Stimulated activated memory B cell treated with anti-CD40 and anti-IgM and Interleukin-4, amounts not matched to agents 10 μg/mL and 1 μg/mL and 100 μg/mL, for 72 hours (primary cell): Measurements from ENCODE around the gene HIPK2.
"Not testable (repeated sequence)": the region's sequence is repeated elsewhere in the genome, so short reads cannot be mapped to it uniquely, and the experiment has no call there.

Experiments
- ATAC-seq: fragments of 150-1000 bp; cut with Tn5 transposase; 2 replicates; pipeline ENCODE4 v1.10.0; 2021
- H3K27ac Mint-ChIP-seq: one replicate; pipeline ENCODE4 v1.8.0; 2022; ENCODE audit warnings: mild to moderate bottlenecking, mixed read lengths
- H3K27me3 Mint-ChIP-seq: one replicate; pipeline ENCODE4 v1.8.0; 2022; ENCODE audit warnings: mixed read lengths
- H3K36me3 Mint-ChIP-seq: one replicate; pipeline ENCODE4 v1.8.0; 2022; ENCODE audit warnings: mixed read lengths
- H3K4me1 Mint-ChIP-seq: one replicate; pipeline ENCODE4 v1.8.0; 2022; ENCODE audit warnings: mixed read lengths
- H3K4me3 Mint-ChIP-seq: one replicate; pipeline ENCODE4 v1.8.0; 2022; ENCODE audit warnings: mild to moderate bottlenecking, moderate library complexity, mixed read lengths
- H3K9me3 Mint-ChIP-seq: one replicate; pipeline ENCODE4 v1.8.0; 2022; ENCODE audit warnings: mixed read lengths

The HIPK2 gene

GRCh38 chr7:139568813-139569490 lies 208.8 kb downstream of the HIPK2 start:
- H3K36me3 Mint-ChIP-seq, result peaks cover 41% of the 10 kb centered on the region

GRCh38 chr7:139568346-139568675 lies 209.5 kb downstream of the HIPK2 start:
- Mint-ChIP-seq H3K4me1 (no peaks in the 10 kb centered on the region), H3K4me3 (no peak overlapping the region), H3K36me3 (peaks cover 36% of the 10 kb centered on the region), H3K9me3 (no peaks in the 10 kb centered on the region), H3K27me3 (no peaks in the 10 kb centered on the region), H3K27ac (no peak overlapping the region)
- no peak for ATAC-seq

More at GRCh38 chr7:139568813-139569490, 208.8 kb downstream of the HIPK2 start:
- H3K4me3 Mint-ChIP-seq, result no peak overlapping the region
- no peak for ATAC-seq
- H3K27ac Mint-ChIP-seq, result no peak overlapping the region
- no peaks in the 10 kb centered on the region for H3K4me1 Mint-ChIP-seq
- no peaks in the 10 kb centered on the region for H3K9me3 Mint-ChIP-seq
- H3K27me3 Mint-ChIP-seq, result no peaks in the 10 kb centered on the region

- no peak overlapping the region for H3K4me3 Mint-ChIP-seq
- no peaks in the 10 kb centered on the region for H3K27me3 Mint-ChIP-seq
- H3K9me3 Mint-ChIP-seq, result no peaks in the 10 kb centered on the region
- H3K4me1 Mint-ChIP-seq, result no peaks in the 10 kb centered on the region
- peaks cover 36% of the 10 kb centered on the region for H3K36me3 Mint-ChIP-seq
- H3K27ac Mint-ChIP-seq, result no peak overlapping the region
- ATAC-seq, result no peak
These were observed 210.0 kb downstream of the HIPK2 start for GRCh38 chr7:139567647-139568345.

- H3K9me3 Mint-ChIP-seq, result no peaks in the 10 kb centered on the region
- H3K27ac Mint-ChIP-seq, result no peak overlapping the region
- no peaks in the 10 kb centered on the region for H3K27me3 Mint-ChIP-seq
- no peak for ATAC-seq
- H3K4me1 Mint-ChIP-seq, result no peaks in the 10 kb centered on the region
- H3K4me3 Mint-ChIP-seq, result no peak overlapping the region
- H3K36me3 Mint-ChIP-seq, result peaks cover 35% of the 10 kb centered on the region
These were observed 210.8 kb downstream of the HIPK2 start for GRCh38 chr7:139566736-139567646.

GRCh38 chr7:139566075-139566474 lies 211.7 kb downstream of the HIPK2 start:
- Mint-ChIP-seq H3K36me3 (peaks cover 27% of the 10 kb centered on the region), H3K4me3 (no peak overlapping the region), H3K9me3 (no peaks in the 10 kb centered on the region), H3K4me1 (no peaks in the 10 kb centered on the region), H3K27ac (no peak overlapping the region), H3K27me3 (no peaks in the 10 kb centered on the region)
- ATAC-seq, result no peak

- peaks cover 34% of the 10 kb centered on the region for H3K36me3 Mint-ChIP-seq
- no peak overlapping the region for H3K4me3 Mint-ChIP-seq
These were observed 213.9 kb downstream of the HIPK2 start for GRCh38 chr7:139563856-139564255.

GRCh38 chr7:139562961-139563565 lies 214.7 kb downstream of the HIPK2 start:
- peaks cover 13% of the 10 kb centered on the region for H3K27me3 Mint-ChIP-seq
- H3K27ac Mint-ChIP-seq, result no peak overlapping the region
- ATAC-seq, result no peak
- H3K4me3 Mint-ChIP-seq, result no peak overlapping the region
- no peaks in the 10 kb centered on the region for H3K4me1 Mint-ChIP-seq
- H3K36me3 Mint-ChIP-seq, result peaks cover 29% of the 10 kb centered on the region
- H3K9me3 Mint-ChIP-seq, result peaks cover 3% of the 10 kb centered on the region

More at GRCh38 chr7:139563856-139564255, 213.9 kb downstream of the HIPK2 start:
- peaks cover 3% of the 10 kb centered on the region for H3K9me3 Mint-ChIP-seq
- no peak for ATAC-seq
- H3K4me1 Mint-ChIP-seq, result no peaks in the 10 kb centered on the region
- no peak overlapping the region for H3K27ac Mint-ChIP-seq
- H3K27me3 Mint-ChIP-seq, result peaks cover 9% of the 10 kb centered on the region

GRCh38 chr7:139562491-139562890 lies 215.3 kb downstream of the HIPK2 start:
- H3K4me3 Mint-ChIP-seq, result no peak overlapping the region
- H3K36me3 Mint-ChIP-seq, result peaks cover 24% of the 10 kb centered on the region
- H3K4me1 Mint-ChIP-seq, result no peaks in the 10 kb centered on the region
- peaks cover 16% of the 10 kb centered on the region for H3K27me3 Mint-ChIP-seq
- no peak for ATAC-seq
- H3K27ac Mint-ChIP-seq, result no peak overlapping the region
- H3K9me3 Mint-ChIP-seq, result peaks cover 3% of the 10 kb centered on the region

- ATAC-seq, result no peak
- H3K36me3 Mint-ChIP-seq, result peaks cover 24% of the 10 kb centered on the region
These were observed 217.1 kb downstream of the HIPK2 start for GRCh38 chr7:139560678-139561077.

GRCh38 chr7:139560199-139560598 lies 217.6 kb downstream of the HIPK2 start:
- Mint-ChIP-seq H3K4me3 (no peak overlapping the region), H3K27me3 (peaks cover 22% of the 10 kb centered on the region), H3K4me1 (no peaks in the 10 kb centered on the region), H3K27ac (no peak overlapping the region), H3K36me3 (peaks cover 24% of the 10 kb centered on the region), H3K9me3 (peaks cover 3% of the 10 kb centered on the region)
- ATAC-seq, result no peak

More at GRCh38 chr7:139560678-139561077, 217.1 kb downstream of the HIPK2 start:
- H3K9me3 Mint-ChIP-seq, result peaks cover 3% of the 10 kb centered on the region
- no peak overlapping the region for H3K4me3 Mint-ChIP-seq
- H3K27me3 Mint-ChIP-seq, result peaks cover 22% of the 10 kb centered on the region
- no peak overlapping the region for H3K27ac Mint-ChIP-seq
- no peaks in the 10 kb centered on the region for H3K4me1 Mint-ChIP-seq

GRCh38 chr7:139559364-139560105 lies 218.3 kb downstream of the HIPK2 start:
- Mint-ChIP-seq H3K27ac (no peak overlapping the region), H3K36me3 (peaks cover 24% of the 10 kb centered on the region), H3K4me3 (no peak overlapping the region), H3K27me3 (peaks cover 22% of the 10 kb centered on the region), H3K4me1 (no peaks in the 10 kb centered on the region), H3K9me3 (peaks cover 3% of the 10 kb centered on the region)
- ATAC-seq, result no peak

- Mint-ChIP-seq H3K4me3 (no peak overlapping the region), H3K9me3 (peaks cover 3% of the 10 kb centered on the region), H3K27ac (no peak overlapping the region), H3K27me3 (peaks cover 35% of the 10 kb centered on the region), H3K36me3 (peaks cover 20% of the 10 kb centered on the region), H3K4me1 (no peaks in the 10 kb centered on the region)
- ATAC-seq, result no peak
These were observed 219.8 kb downstream of the HIPK2 start for GRCh38 chr7:139557857-139558581.

GRCh38 chr7:139553991-139554700 lies 223.7 kb downstream of the HIPK2 start:
- not testable (repeated sequence) for H3K27ac Mint-ChIP-seq, ATAC-seq, H3K9me3 Mint-ChIP-seq, H3K4me1 Mint-ChIP-seq, H3K36me3 Mint-ChIP-seq, H3K4me3 Mint-ChIP-seq
- peaks cover 29% of the 10 kb centered on the region for H3K27me3 Mint-ChIP-seq
